Choroid plexus epithelial cell (primary cell): Measurements from ENCODE around the gene SWSAP1.
A peak's percentile ranks its signal among the peaks of the same experiment; 100 is the strongest.

Experiments
- DNase-seq: peaks from one replicate; pipeline ENCODE4 v3.0.0-alpha.2; 2010; ENCODE audit warnings: low read depth
- H3K4me3 ChIP-seq: 2 replicates; pipeline ENCODE4 v1.5.1; 2011; ENCODE audit warnings: low read depth, mild to moderate bottlenecking, control low read depth, low read length, moderate library complexity
- TF ChIP-seq, protein P1 (sequence below): conservative IDR thresholded peaks from 2 replicates; pipeline ENCODE4 v1.5.1; 2011; ENCODE audit warnings: low read depth, mild to moderate bottlenecking, control low read depth, inconsistent platforms, low read length, moderate library complexity

SWSAP1 gene

DNA sequence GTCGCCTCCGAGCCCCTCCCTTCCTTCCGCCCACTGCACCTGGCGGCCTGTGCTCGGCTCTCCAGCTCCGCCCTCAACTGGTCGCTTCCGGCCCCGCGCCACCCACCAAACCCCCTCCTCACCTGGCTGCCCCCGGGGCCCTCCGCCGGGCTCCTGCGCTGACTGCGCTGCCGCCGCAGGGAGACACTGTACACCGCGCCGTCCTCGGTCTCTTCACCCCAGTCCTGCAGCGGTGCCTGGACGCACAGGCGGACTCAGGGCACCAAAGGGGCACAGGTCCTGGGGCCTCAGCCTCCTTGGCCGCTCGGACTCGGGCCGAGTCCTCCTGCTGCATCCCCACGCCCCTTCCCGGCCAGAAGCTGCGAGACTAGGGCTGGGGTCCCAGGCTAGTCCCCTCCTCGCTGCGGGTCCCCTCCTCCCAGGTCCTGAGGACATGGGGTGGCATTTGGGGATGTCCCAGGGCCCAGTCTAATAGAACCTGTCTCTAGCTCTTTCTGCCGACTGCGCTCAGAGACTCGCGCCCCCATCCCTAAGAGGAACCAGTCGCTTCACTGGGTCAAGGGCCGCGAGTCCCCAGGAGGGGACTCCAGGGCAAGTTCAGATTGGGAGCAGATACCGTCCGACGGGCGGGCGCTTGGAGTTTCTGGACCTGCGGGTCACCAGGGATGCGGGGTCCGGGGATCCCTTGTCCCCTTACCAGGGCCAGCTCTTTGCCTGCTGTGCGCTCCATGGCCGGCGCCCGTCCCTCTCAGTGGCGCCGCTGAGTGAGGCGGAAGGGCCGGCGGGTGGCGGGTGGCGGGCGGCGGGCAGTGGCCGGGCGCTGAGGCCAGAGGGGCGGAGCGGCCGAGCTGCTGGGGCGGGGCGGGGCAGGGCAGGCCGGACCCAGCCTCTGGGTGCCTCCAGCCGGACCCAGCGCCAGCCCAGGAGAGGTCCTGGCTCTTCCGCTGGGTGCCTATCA is 44.4 kb downstream of the SWSAP1 start, which contains the start of gene RGL3:
Gene RGL3 (minus strand): TSS at position 766 of the 958 bp plus-strand sequence. CDS start 36 bp downstream, at position 730.
- H3K4me3 ChIP-seq: no peak within 1 kb of the TSS
- TF ChIP-seq, protein P1, sequence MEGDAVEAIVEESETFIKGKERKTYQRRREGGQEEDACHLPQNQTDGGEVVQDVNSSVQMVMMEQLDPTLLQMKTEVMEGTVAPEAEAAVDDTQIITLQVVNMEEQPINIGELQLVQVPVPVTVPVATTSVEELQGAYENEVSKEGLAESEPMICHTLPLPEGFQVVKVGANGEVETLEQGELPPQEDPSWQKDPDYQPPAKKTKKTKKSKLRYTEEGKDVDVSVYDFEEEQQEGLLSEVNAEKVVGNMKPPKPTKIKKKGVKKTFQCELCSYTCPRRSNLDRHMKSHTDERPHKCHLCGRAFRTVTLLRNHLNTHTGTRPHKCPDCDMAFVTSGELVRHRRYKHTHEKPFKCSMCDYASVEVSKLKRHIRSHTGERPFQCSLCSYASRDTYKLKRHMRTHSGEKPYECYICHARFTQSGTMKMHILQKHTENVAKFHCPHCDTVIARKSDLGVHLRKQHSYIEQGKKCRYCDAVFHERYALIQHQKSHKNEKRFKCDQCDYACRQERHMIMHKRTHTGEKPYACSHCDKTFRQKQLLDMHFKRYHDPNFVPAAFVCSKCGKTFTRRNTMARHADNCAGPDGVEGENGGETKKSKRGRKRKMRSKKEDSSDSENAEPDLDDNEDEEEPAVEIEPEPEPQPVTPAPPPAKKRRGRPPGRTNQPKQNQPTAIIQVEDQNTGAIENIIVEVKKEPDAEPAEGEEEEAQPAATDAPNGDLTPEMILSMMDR: no peak
- DNase-seq: no peak

DNA sequence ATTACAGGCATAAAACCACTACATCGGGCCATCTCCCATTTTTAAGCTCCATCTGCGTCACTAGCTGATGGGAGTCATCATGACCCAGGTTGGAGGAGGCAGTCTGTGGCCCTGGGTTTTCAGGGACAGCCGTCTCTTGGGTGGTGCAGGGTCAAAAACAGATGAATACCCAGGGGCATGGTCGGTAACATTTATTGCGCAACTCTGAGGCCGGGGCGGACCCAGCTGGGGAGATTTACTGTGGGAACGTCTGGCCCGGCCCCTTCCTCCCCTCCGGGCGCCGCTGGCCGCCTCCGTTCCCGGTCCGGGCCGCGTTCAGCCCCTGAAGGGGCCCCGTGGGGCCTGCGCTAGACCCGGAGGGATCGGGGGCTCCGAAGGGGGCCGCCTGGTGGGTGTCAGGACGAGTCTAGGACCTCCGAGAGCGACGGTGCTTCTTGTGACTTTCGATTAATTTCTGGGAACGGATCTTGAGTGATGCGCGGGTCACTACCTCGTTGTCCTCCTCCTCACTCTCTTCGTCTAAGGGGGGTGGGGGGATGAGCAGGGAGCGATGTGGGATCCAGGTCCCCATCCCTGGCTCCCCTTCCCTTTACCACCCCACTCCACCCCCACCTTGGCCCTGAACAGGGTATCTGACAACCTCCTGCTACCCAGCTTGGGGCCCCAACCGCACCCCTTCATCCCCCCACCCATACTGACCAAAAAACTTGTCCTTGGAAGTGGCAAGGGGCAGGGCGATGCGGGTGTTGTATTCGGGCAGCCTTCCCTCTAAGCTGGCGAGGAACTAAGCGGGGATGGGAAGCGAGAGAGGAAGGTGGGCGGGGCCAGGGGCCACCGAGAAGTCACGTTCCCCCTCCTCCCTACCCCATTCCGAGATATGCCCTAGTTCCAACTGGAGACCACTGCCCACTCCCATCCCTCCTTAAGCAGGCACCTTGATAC is 46.2 kb downstream of the SWSAP1 start:
- DNase-seq: no peak
- TF ChIP-seq, protein P1: no peak
- H3K4me3 ChIP-seq: peak overlapping the region; percentile 30

DNA sequence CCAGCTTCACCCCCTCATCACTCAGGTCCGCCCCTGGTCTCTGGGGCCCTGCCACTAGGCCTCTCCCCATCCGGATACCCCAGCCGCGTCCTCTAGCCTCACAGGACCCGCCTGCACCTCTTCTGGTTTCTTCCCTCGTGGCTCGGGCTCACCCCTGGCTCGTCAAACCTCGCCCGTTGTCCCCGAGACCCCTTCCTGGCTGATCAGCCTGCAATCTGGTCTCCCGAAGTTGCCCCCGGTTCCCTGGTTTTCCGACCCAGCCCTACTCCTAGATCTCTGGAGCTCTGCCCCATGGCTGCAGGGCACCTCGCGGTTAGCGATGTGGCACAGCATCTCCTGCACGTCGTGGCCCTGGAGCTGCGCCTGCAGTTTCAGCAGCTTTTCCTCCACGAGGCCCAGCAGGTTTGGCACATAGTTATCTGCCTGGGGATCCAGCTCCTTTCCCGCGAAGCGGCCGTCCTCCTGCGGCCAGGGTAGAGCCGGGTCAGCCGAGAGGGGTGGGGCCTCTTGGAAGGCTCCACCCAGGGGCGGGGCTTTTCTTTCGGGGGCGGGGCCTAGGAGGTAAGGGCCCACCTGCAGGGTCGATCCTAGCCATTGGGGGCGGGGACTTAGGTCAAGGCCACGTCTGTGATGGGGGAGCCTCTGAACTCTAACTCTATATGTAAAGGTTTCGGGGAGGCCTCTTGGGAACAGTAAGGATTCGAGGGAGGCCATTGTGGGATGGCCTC is 47.1 kb downstream of the SWSAP1 start:
- TF ChIP-seq, protein P1: no peak
- H3K4me3 ChIP-seq: no peak overlapping the region
- DNase-seq: no peak

DNA sequence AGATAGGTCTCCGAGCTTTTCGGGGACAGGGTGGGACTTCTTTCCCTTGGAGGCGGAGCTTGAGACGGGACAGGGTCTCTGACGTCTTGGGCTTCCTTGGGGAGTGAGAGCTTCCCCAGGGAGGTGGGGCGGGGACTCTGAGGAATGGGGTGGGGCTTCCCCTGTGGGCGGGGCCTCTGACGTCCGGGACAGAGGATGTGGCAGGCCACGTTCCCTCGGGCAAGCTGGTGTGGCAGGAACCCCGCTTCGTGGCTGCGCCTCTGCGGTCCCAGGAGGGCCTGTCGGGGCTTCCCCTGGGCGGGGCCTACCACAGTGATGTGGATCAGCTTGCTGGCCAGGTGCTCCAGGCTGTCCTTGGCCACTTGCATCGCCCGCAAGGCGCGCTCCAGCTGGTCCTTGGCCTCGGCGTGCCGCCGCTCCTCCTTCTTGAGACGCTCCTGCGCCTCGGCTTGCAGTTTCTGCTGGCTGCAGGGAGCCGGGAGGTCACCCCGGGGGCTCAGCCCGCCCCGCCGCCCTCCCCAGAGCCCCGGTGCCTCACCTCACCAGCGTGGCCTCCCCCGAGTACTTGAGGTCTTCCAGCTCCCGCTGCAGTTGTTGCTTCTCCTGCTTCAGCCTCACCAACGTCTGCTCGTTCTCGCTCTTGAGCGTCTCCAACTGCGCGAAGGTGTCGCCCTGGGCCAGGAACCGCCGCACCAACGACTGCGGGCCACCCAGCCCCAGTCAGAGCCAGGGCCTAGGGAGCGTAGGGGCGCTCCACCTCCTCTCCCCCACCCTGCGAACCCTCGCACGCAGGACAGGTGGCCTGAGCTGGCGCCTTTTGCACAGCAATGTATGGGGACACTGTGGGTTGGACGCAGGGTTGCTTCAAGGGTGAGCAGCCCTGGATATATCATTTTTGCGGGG is 47.9 kb downstream of the SWSAP1 start:
- TF ChIP-seq, protein P1: no peak
- no peak overlapping the region for H3K4me3 ChIP-seq
- DNase-seq: peak; percentile 26

DNA sequence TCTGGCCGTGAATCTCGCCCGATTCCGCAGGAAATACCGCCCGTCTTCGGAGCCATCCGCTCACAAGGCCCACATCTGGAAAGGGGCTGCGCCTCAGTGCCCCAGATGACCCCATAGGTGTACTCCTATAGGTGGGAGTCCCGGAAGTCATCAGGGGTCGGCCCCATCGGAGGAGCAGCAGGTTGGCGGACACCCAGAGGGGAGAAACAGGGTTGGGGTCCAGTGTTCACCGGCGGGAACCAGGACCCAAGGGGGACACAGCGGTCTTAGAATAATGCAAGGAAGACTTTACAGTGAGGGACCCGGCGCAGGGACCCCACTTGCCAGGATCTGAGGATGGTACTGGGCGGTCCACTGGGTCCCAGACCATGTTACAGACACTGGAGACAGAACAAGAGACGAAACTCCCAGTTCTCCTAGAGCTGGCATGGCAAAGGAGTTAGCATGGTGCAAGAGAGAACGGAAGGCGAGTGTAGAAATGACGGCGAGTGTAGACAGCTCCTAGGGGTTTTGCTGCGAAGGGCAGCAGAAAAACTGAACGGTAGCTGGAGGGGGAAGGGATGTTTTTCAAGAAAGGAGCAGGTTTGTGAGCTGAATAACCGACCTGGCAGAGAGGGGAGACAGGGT is 48.8 kb downstream of the SWSAP1 start:
- TF ChIP-seq, protein P1: no peak
- no peak overlapping the region for H3K4me3 ChIP-seq
- DNase-seq: no peak
